GM19372 (cell line): ENCODE data around the gene CACNA1C.

Source experiments
- ATAC-seq: cut with Tn5 transposase; IDR thresholded peaks from one replicate; pipeline ENCODE4 v1.9.1; 2021; ENCODE audit warnings: mild to moderate bottlenecking, low read depth, moderate library complexity; ENCODE audit not compliant: unreplicated experiment

CACNA1C gene

DNA sequence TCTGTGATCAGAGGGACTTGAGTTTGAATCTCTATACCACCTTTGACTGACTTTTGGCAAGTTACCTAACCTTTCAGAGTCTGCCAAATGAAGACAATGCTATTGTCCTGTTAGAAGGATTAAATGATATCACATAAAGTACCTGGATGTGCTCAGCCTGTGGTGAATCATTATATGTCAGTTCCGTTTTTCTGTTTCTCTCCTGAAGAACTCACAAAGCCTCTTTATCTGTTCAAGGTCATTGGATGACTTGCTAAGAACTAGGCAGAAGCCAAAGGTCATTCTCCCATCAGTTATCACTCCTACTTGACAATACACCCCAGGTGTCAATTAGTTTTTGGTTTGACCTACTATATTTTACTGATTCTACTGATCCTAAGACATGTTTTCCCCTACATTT lies 174.6 kb downstream of the CACNA1C start:
- no peak for ATAC-seq

DNA sequence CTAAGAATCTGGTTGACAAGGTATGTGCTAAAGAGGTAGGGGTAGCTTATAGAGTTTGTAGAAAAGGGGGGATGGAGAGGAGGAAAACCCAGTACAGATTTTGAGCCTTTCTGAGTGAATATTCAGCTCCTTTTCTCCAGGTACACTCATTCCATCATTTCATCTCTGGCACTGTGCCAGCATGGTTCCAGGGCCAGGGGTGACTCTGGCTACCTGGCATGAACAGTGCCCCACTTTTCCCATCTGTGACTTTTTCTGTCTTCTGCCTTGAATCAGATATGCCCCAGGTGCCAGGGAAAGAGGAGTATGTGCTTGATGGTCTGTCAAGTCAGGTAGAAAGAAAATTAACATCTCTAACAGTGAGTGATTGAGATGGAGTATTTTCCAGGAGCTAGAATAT lies 175.7 kb downstream of the CACNA1C start:
- ATAC-seq = no peak

GRCh38 chr12:2229661-2230539 lies 177.1 kb downstream of the CACNA1C start:
- no peak for ATAC-seq

GRCh38 chr12:2231011-2231595 lies 178.3 kb downstream of the CACNA1C start:
- ATAC-seq = no peak

DNA sequence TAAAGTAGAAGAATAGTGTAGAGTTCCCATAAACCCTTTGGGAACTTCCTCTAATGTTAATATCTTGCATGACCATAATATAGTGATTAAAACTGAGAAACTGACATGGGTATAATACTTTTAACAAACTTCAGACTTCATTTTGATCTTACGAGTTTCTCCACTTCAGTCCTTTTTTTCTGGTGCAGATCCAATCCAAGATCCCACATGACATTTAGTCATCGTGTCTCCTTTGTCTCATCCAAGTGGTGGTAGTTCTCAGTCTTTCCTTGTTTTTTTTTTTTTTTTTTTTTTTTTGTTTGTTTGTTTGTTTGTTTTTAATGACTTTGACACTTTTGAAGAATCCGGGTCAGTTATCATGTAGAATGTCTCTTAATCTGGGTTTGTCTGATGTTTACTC lies 179.2 kb downstream of the CACNA1C start:
- ATAC-seq = no peak

DNA sequence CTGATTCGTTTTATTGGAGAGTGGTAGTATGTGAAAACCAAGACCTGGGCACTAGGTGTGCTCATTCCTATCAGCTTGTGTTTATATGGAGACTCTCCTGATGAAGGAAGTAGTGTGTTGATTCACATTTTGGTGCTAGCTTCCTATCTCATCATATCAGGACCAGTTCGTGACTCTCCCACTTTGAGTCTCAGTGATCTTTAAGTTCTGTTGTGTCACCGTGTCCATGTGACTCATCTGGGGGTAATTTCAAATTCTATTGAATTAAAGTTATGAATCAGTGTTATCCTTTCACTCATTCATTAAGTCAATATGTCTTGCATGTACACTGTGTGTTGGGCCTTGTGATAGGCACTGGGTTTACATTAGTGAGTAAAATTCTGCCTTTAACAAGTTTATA lies 180.2 kb downstream of the CACNA1C start:
- no peak for ATAC-seq

DNA sequence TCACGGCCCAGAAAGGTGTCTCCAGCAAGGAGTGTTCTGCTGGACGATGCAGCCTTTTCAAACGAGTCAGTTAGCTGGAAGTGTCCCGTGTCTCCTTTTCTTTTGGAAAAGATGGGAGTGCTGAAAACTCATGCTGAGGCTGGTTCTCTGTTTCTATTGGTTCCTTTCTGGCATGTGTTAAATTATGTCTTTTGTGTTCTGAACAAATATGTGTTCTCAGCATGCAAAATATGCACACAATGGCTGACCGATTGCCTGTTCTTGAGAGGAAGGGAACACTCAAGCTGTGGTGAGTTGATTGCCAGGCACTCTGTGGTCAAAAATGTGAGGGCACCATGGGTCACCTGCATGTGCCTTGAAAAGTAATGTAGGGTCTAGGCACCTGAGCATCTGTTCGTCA lies 181.3 kb downstream of the CACNA1C start:
- ATAC-seq = no peak

- ATAC-seq = no peak
Observed at GRCh38 chr12:2234646-2235350, 182.0 kb downstream of the CACNA1C start.

DNA sequence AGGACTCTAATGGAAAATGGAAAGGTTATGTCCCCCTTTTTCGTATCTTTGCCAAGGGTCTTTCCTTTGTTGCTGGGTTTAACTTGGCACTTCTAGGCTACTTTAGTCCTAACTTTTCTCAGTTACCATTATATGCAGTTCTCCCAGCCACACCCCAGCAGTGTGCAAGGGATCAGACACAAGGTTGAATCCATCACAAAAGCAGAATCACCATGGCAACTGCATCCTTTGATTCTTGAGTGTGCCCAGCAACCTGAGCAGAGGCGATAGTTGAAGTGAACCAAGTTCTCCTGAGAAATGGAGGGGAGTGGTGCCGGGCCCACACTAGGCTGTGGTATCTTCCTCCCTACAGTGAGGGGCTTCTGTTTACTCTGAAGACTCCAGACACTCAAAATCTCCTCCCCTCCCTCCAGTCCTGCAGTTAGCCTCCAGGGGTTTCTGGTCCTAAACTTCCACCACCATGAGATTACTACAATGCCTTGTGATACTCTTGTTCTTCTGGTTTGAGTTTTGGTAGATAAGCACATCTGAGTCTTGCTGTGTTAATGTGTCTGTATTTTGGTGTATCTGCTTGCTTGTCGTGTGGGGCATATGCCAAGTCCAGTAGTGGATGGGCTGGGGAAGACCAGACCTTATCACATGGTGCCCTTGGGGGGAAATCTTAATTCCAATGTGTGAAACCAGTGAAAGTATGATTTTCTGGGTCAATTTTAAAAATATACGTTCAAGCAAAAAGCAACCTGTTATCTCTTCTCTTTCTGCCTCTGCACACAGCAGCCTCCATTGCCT lies 183.9 kb downstream of the CACNA1C start:
- ATAC-seq = no peak

DNA sequence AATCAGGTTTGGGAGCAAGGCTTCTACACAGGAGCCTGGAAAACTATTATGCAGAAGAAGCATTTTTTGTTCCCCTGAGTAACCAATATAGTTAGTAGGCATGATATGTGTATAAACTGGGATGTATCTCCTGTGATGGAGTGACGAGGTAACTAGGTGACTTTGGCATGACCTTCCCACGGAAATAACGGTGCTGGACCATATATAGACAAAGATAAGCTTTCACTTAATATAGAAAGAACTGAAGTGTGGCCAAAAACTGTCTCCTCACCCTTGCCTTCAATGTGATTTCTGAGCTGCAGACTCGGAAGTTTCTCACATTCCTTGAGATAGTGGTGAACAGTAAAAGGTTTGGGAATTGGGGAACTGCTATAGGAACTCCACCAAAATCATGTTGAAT lies 185.3 kb downstream of the CACNA1C start:
- ATAC-seq = no peak

DNA sequence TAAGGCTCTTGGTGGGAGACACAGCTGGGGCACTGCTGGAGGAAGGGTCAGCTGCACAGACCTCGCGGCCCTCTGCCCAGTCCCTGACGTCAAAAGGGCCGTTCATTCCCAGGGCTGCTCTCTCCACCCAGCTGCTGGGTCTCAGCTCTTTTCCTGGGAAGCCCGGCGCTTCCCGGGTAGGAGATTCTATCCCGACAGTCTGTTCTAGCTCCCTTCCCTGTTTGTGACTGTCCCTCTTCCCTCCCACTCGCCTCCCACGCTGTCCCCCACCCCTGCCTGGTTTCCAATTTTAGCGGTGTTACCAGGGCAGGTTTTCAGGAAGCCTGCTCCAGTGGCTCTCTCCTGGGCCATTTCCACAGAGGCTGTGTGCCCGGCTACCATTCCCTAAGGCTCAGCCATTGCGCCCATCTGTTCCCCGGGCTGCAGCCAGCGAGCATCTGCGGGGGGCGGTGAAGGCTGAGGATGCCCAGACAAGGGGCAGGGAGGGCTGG lies 186.6 kb downstream of the CACNA1C start:
- no peak for ATAC-seq

GRCh38 chr12:2240390-2240789 lies 187.6 kb downstream of the CACNA1C start:
- ATAC-seq = no peak

GRCh38 chr12:2240984-2241383 lies 188.2 kb downstream of the CACNA1C start:
- no peak for ATAC-seq

- no peak for ATAC-seq
Observed at GRCh38 chr12:2242216-2242615, 189.4 kb downstream of the CACNA1C start.

- ATAC-seq = no peak
Observed at GRCh38 chr12:2242816-2243215, 190.0 kb downstream of the CACNA1C start.

- no peak for ATAC-seq
Observed at GRCh38 chr12:2243275-2243674, 190.5 kb downstream of the CACNA1C start.

GRCh38 chr12:2244013-2244861 lies 191.4 kb downstream of the CACNA1C start:
- ATAC-seq = no peak

- ATAC-seq = no peak
Observed at GRCh38 chr12:2246358-2246757, 193.6 kb downstream of the CACNA1C start.

DNA sequence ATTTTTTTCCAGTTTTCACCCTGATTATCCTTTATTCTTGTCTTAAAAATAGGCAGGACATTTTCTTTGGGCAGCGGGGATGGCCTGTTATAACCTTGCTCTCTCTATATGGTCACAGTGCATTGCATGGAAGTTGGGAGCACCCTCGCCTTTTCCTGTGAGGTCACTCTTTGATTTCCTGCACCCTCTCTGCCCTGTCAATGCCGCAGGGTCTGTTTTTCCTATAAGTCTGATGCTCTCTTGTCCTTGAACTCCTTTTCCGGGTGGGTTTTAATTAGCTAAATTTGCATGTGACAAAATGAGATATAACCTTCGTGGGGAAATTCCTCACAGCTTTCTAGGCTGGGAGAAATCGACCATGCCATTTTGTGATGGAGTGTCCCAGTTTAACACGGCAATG lies 194.3 kb downstream of the CACNA1C start:
- ATAC-seq = no peak

DNA sequence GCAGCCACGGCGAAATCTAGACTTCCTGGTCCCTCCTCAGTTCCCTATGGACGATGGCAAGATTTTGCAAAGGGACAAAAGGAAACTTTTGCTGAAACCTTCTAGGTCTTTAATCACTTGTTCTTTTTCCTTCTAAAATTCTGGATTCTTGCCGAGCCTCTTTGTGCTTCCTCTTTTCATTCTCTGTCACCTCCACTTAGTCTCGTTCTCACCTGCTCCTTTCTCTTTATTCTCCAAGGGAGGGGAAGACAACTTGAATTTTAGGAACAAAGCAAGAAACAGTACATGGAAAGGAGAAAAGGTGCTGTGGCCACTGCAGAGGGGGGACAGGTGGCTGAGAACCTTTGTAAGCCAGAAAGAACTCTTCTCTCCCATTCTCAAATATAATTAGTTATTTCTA lies 194.8 kb downstream of the CACNA1C start:
- no peak for ATAC-seq
